Suprapubic skin (tissue), 4 donors: Measurements from ENCODE around the gene UBTD1.

Experiments used
- CTCF ChIP-seq, 2 donors: fragments of 200-600 bp in 1 of 2; fragments of 450-650 bp in 1 of 2; sonication (generic) in 1 of 2; IDR thresholded peaks; one replicate each; pipeline ENCODE4 v1.5.1; 2016 to 2019; ENCODE audit warnings: antibody characterized with exemption in 2 of 2, mild to moderate bottlenecking in 1 of 2, moderate library complexity in 1 of 2
- POLR2A ChIP-seq, 2 donors: fragments of 450-650 bp; IDR thresholded peaks; one replicate each; pipeline ENCODE4 v1.6.1; 2017; ENCODE audit warnings: antibody characterized with exemption in 2 of 2, mild to moderate bottlenecking in 2 of 2, moderate library complexity in 2 of 2
- POLR2AphosphoS5 ChIP-seq, 3 donors: sonication (generic); formaldehyde crosslinking; IDR thresholded peaks; one replicate each; pipeline ENCODE4 v1.6.1; 2017; ENCODE audit warnings: antibody characterized with exemption in 3 of 3

GRCh38 chr10:97548828-97549455 lies 50.2 kb downstream of the UBTD1 start:
- no peak for TF ChIP-seq POLR2AphosphoS5 (IDR thresholded peaks at IDR 0.05)
- no peak for TF ChIP-seq CTCF (IDR thresholded peaks at IDR 0.05)
- no peak for TF ChIP-seq POLR2A (IDR thresholded peaks at IDR 0.05)
